Activated CD4-positive, alpha-beta T cell treated with anti-CD3 and anti-CD28 coated beads, Interleukin-2, amount 50 U/mL, for 1 hour (primary cell): ENCODE data around the gene GSTM5.
A peak's percentile ranks its signal among the peaks of the same experiment; 100 is the strongest.
"Not testable (repeated sequence)": the region's sequence is repeated elsewhere in the genome, so short reads cannot be mapped to it uniquely, and the experiment has no call there.

ENCODE experiments used
- DNase-seq: peaks from one replicate; pipeline ENCODE4 v3.0.0-alpha.2; 2020

GSTM5 gene

DNA sequence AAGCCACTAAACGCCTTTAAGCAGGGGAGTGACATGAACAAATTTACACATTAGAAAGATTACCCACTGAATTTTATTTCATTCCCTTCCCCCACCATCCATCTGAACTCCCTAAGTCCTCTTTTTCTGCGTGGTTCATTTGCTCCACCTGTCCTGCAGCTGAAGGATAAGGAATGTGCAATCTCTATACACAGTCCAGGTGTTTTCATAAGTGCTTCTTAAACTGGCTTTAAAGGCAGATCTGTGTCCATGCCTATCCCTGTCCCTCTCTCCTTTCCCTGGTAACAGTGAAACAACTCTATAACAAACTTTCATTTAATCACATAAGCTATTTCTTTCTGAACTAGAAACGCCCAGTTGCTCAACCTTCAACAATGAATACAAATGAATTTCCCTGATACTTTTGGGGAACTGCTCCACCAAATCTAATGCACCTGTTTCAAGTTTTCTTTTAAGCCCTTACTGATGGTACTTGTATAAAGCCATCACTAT lies 20.4 kb downstream of the GSTM5 start:
- no peak for DNase-seq

GRCh38 chr1:109733236-109733870 lies 21.3 kb downstream of the GSTM5 start:
- DNase-seq, result no peak

- peak; percentile 82 for DNase-seq
Measured at GRCh38 chr1:109739738-109740614, 27.9 kb downstream of the GSTM5 start.

GRCh38 chr1:109740615-109741373 lies 28.7 kb downstream of the GSTM5 start, which contains the start of gene GSTM3:
TSS of gene GSTM3 (minus strand) at chr1:109741038. CDS start at chr1:109740287, 751 bp downstream.
- no peak for DNase-seq

DNA sequence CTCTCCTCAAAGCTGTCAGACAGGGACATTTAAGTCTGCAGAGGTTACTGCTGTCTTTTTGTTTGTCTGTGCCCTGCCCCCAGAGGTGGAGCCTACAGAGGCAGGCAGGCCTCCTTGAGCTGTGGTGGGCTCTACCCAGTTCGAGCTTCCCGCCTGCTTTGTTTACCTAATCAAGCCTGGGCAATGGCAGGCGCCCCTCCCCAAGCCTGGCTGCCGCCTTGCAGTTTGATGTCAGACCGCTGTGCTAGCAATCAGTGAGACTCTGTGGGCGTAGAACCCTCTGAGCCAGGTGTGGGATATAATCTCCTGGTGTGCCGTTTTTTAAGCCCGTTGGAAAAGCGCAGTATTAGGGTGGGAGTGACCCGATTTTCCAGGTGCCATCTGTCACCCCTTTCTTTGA lies 36.3 kb downstream of the GSTM5 start:
- DNase-seq, result not testable (repeated sequence)

GRCh38 chr1:109749221-109749620 lies 37.2 kb downstream of the GSTM5 start:
- no peak for DNase-seq

GRCh38 chr1:109750241-109750882 lies 38.3 kb downstream of the GSTM5 start:
- DNase-seq, result no peak

- no peak for DNase-seq
Measured at GRCh38 chr1:109750920-109751319, 38.9 kb downstream of the GSTM5 start.

DNA sequence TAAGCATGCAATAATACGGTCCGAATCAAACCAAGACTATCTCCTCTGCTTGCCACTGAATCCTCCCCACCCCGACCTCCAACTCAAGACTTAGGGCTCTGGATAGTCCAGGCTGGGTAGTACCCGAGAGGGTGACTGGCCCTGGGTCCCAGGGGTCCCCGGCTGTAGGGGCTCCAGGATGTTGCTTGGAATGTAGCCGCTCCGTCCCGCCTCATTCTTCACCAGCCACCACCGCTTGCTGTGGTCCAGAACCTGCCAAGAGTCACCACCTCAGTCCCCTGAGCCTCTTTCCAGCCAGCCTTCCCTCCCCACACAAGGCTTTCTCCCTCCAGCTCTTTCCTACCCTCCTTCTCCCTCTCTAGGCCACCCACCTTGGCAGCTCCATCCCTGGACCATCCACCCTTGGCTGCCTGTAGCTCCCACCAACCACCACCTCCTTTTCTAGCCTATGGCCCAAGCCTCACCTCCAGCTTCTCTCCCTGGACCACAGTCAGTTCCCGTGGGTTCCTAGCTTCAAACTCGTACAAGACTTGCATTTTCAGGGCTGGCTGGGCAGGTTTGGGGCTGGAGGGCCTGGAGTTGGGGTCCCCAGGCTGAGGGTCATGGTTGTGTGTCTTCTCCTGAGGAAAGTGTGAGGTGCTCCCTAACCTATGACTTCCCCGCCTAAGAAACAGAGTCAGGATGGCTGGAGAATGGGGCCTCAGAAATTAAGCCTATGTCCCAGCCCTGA lies 39.6 kb downstream of the GSTM5 start:
- DNase-seq, result no peak

GRCh38 chr1:109754738-109755137 lies 42.7 kb downstream of the GSTM5 start:
- DNase-seq, result no peak

- DNase-seq, result not testable (repeated sequence)
Measured at GRCh38 chr1:109756325-109756724, 44.3 kb downstream of the GSTM5 start.

DNA sequence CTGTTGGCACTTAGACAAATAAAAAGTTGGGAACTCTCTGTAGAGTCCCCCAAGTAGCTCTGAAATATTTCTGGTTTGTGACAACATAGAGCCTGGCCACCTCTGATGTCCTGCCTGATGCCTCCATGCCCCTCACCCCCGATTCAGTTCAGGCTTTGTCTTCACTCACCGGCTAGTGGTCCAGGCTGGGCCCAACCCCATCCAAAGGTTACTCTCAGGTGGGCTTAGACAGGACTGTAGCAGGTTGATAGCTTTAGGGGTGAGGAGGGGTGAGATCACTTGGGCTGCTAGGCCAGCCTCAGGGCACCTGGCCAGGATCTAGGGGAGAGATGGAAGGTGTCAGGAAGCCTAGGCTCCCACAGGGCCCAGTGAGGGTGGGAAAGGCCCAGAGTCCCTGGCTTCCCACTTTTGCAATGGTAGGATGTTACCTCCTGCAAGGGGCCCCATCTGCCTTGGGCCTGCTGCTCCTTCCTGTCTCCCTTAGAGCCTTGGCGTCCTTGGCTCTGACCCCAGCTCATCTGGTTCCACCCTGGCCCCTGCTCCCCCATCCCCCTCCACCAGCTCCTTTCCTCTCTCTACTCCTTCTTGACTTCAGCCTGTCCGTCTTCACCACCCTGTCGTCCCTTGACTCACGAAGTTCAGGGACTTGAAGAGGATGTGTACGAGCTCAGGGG lies 44.9 kb downstream of the GSTM5 start:
- no peak for DNase-seq

DNA sequence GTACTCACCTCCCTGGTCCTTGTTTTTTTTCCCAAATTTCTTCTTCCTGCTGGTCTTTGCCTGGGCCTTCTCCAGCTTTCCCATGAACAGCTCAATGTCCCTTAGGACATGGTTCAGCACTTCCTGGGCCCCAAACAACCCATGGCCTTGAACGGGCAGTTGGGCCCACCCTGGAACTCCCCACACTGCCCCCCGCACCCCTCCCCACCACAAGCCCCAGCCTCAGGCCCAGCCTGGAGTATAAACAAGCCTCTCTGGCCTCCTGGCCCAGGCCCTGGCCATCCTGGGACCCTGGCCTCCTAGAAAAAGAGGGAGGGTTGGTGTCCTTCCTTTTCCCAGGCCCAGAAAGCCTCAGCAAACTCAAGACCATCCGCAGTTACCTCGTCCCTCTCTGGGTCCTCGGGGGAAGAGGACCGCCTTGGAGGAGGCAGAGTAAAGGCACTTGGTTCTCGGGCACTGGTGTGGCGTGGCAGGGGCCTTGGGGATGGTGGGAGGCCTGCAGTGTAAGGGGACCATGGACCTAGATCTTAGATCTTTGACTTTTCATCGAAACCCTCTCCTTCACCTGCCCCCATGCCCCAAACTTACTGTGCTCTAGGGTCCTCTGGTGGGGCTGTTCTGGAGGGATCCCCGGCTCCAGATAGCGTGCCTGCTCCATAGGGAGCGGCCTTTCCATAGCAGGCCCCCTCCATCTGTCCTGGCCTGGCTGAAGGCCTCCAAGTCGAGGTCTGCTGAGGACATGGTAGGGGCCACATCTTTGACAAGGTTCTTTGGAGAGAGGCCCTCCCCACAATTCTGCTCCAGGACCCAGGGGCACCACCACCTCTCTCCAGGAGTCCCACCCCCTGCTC lies 46.1 kb downstream of the GSTM5 start:
- no peak for DNase-seq

DNA sequence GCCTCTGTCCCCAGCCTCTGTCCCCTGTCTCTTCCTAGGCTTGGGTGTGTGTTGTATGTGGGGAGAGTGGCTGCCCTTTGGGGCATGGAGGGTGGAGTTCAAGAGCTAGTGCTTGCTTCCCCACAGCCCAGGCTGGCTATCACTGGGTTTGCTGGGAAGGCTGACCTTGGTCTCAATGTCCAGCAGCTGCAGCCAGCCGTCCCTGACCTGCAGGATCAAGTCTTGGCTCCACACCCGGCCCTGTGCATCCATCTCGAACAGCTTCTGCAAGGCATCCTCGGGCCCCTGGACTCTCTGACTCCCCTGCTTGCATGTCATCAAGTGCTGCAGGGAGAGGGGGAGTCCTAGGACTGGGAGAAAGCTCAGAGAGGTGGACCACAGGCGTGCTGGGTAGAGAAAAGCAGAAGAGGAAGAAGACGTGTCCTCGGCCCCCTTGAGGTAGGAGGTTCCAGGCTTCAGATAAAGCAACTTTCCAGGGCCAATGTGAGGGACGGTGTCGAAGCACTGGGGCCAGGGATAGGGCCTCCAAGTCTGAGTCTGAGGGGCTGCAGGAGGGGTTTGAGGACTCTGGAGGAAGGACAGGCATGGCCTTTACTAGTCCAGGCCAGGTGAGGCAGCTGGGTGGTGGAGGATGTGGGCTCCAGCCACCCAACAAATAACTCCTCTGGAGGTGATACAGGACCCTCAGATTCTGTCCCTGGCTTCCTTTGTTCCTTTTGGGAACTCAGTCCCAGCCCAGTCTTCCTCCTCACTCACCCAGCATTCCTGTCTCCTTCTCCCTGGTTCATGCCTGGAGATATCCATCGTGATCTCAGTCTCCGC lies 47.7 kb downstream of the GSTM5 start:
- no peak for DNase-seq

- no peak for DNase-seq
Measured at GRCh38 chr1:109760581-109761226, 48.7 kb downstream of the GSTM5 start.

- DNase-seq, result no peak
Measured at GRCh38 chr1:109761227-109762038, 49.4 kb downstream of the GSTM5 start.

DNA sequence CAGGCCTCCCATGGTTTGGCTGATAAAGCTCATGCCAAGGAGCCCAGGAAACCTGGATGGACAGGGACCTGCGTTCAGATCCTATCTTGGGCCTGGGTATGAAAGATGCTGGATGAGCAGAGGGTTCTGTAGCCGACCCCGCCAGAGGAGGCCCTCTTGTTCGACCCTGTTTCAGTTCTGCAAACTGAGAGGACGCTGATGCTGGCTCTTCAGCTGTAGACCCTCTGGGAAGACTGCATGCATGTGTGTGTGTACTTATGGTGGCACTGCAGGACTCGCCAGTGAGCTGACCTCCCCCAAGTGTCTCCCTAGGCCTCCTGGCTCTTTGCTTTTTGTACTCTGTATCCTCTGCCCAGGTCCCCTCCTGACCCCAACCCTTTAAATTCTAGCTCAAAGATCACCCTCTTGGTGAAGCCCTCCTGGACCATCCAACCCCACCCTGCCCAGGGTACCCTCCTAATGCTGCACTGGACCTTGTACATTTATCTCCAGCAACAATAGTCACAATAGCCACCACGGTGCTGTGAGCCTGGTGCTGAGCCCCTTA lies 50.1 kb downstream of the GSTM5 start:
- DNase-seq, result no peak
